NCI-H226 (cell line): ENCODE results near the gene LIN7B.
A peak's percentile ranks its signal among the peaks of the same experiment; 100 is the strongest.

Source experiments
- DNase-seq: peaks from one replicate; pipeline ENCODE4 v3.0.0-alpha.2; 2015

LIN7B gene, protein sequence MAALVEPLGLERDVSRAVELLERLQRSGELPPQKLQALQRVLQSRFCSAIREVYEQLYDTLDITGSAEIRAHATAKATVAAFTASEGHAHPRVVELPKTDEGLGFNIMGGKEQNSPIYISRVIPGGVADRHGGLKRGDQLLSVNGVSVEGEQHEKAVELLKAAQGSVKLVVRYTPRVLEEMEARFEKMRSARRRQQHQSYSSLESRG

DNA sequence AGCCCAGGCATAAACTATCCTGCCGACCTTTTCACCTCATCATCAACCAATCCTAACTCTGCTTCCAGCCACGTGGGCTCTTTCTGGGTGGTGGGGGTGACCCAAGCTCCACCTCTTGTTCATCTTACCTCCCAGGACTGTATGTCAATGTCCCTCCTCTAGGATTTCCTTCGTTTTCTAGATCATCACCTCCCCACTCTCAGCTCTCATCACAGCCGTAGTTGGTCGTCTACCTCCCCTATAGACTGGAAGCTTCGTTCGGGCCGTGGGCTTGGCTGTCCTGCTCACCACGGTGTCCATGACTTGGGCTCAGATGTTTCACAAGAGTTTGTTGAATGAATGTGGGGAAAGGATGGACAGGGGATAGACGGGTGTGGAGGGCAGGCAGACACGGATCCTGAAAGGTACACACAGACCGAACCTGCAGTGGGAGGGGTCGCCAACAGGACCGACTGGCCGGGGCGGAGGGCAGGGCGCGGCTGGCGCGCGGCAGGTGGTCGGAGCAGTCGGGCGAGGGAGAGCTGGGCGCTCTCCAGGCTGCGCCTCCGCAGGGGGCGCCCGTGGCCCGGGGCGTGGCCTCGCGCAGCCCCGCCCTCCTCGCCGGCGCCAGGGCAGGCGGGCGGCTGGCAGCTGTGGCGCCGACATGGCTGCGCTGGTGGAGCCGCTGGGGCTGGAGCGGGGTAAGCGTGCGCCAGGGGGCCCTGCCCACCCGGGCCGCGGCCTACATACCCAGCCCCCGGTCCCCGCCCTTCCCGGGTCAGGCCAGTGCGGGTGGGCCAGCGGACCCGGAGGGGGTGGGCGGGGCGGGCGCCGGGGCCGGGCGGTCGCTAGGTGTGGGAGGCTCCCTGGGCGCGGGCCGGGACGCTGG is at the start of gene LIN7B:
LIN7B (plus strand) TSS at position 609 of the 868 bp plus-strand sequence; CDS start at position 644, 35 bp downstream.
- DNase-seq, result peak; percentile 57

DNA sequence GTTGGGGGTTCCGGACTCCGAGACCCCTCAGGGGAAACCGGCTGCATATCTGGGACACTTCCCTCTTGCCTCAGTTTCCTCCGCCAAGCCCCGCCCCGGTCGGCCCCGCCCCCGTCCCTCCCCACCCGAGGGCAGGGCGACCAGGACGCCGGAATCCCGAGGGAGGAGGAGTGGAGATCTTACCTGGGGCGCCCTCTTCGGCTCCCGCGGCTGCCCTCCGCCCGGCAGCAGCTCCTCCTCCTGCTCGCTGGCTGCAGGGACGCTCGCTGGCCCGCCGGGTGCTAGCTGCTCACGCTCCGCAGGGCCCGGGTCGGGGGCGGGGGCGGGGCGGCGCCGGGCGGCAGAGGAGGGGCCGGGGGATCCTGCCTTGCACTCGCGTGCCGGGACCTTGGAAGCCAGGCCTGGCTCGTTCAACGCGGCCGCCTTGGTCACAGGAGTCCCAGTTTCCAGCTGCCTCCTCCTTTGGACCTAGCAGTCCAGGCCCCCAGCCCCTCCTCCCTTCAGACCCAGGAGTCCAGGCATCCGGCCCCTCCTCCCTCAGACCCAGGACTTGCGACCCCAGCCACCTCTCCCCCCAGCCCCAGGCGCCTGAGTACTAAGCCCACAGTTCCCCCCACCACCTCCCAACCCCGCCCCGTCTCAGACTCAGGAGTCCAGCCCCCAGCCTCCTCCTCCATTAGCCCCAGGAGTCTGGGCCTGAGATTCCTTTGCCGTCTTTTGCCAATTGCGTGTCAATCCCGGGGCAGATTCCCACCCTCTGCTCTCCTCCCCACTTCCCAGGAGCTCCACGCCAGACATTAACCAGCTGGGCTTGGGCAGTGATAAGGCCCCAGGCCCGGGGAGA is 49.2 kb upstream of the LIN7B start, which contains the start of gene NTF4:
NTF4 (minus strand) TSS at position 51 of the 844 bp plus-strand sequence. CDS start 2,821 bp downstream, outside the sequence.
- DNase-seq, result peak; percentile 53

DNA sequence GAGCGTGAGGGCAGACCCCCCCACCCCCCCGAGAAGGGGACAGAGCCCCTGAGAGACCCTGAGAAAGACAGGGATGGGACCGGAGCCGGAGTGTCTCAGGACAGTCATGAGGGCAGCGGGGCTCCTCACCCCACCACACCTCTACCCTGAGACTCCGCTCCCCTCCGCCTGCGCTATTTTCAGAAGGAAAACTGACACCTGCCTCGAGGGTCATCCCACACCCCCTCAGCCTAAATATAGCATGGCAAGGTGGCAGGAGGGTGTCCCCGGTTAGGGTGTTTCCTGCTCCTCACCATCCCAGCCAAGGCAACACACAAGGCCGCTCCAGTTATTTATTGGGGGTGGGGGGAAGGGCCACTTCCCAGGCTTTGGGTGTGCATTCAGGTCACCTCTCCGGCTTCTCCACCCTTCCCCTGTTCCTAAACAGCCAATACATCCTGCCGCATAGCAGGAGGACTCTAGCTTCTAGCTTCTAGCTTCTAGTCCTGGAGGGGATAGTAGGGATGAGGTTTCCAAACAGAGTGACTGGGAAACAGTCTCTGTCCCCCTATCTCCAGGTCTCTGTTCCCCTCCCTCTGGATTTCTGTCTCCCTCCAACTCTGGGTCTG is 48.2 kb upstream of the LIN7B start:
- DNase-seq, result no peak

DNA sequence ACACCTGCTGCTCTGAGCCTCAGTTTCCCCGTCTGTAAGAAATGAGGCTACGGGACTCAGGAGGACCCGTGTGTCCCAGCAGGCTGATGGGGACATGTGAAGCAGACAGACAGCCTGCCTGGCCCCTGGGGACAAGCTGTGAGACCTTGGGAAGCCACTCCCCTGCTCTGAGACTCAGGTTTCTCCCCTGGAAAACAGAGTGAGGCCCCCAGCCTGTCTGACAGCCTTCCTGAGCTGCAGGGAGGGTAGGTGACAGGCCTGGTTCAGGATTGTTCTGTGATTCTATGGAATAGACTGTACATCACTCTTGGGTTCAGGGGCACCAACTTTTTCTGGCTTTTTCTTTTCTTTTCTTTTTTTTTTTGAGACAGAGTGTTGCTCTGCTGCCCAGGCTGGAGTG is 46.6 kb upstream of the LIN7B start:
- no peak for DNase-seq

DNA sequence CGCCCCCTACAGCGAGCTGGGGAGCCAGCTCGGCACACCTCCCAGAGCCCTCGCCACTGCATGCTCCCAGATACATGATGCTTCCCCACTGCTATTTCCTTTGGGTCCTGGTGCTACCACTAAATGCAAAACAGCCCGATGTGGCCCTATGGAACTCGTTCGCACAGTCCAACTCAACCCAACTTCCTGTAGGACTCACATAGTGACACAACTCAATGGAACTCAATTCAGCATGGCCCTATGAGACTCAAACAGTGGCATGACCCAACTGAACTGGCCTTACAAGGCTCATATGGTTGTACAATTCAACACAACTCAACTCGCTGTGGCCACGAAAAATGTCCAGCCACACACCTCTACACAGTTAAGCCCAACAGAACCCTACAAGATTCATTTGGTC is 45.1 kb upstream of the LIN7B start:
- DNase-seq, result no peak

DNA sequence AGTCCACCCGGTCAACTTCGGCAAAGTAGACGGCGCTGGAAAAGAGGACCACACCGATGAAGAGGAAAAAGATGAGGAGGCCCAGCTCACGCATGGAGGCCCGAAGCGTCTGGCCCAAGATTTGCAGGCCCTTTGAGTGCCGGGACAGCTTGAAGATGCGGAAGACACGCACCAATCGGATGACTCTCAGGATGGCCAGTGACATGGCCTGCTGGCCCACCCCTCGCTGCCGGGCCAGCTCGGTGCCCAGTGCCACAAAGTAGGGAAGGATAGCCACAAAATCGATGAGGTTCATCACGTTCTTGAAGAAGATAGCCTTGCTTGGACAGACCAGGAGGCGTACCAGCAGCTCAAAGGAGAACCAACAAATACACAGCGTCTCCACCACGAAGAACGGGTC is 43.8 kb upstream of the LIN7B start:
- no peak for DNase-seq

DNA sequence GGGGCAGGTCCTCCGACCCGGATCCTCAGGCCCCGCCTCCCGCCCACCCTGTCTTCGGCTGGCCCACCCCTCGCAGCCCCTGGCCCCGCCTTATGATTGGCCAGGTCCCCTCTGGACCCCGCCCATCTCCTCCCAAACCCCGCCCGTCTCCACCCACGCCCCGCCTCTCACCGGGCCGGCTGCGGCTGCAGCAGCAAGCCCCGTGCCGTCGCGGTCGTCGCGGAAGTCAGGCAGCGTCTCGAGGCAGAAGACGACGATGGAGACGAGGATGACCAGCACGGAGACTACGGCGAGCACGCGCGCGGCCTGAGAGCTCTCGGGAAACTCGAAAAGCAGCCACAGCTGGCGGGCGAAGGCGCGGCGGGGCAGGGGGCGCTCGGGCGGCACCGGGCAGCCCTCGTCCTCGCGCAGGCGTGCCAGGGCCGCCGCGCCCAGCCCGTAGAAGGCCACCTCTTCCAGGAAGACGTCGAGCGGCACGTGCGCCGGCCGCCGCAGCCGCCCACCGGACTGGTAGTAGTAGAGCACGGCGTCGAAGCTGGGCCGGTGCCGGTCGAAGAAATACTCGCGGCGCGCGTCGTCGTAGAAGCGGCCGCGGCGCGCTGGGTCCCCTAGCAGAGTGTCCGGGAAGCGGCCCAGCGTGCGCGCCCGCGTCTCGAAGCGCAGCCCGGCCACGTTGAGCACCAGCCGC is 42.2 kb upstream of the LIN7B start:
- DNase-seq, result no peak

DNA sequence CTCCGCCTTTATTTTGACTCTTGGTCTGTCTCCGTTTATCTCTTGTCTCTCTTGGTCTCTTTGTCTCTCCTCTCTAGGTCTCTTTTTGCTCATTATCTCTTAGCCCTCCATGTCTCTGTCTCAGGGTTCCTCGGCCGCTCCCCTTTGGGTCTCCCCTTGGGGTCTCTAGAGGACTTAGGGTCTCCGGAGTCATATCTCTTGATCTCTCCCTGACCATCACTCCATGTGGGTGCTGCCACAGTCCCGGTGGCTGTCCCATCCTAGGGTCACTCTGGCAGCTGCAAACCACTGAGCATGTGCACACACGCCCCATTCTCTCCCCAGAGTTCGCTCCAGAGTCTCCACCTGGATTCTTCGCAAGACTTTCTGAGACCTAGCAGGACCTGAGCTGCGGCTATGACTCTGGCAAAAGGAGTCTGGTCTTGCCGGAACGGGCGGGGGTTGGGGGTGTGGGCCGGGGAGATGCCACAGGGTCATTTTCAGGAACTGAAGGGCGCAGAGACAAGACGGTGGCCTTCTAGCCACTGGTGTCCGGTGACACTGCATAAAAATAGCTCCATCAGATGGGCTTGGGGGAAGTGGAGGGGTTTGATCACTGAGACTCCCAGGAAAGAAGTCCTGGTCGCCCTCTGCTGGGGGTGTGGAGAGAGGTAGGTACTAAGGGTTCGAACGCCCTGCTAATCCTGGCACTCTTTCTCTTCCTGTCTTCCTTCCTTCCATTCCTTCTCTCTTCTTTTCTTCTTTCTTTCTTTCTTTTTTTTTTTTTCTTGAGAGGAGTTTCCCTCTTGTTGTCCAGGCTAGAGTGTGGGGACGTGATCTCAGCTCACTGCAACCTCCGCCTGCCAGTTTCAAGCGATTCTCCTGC is 40.4 kb upstream of the LIN7B start:
- no peak for DNase-seq

DNA sequence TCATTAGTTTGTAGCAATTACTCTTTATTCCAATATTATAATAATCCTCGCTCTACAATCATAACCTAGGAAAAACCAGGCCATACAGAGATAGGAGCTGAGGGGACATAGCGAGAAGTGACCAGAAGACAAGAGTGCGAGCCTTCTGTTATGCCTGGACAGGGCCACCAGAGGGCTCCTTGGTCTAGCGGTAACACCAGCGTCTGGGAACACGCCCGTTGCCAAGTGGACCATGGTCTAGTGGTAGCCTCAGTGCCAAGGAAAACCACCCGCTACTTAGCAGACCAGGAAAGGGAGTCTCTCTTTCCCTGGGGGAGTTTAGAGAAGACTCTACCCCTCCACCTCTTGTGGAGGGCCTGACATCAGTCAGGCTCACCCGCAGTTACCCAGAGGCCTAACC is 39.3 kb upstream of the LIN7B start:
- DNase-seq, result peak; percentile 24

DNA sequence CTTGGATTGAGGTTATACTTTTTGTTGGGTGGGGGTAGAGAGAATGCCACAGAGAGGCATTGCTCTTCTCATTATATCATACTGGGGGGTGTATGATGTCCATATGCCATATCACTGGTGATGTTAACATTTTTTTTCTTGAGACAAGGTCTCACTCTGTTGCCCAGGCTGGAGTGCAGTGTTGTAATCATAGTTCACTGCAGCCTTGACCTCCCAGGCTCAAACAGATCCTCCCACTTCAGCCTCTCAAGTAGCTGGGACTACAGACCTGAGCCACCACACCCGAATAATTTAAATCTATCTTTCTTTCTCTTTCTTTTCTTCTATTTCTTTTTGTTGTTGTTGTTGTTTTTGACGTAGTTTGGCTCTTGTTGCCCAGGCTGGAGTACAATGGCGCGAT is 33.8 kb upstream of the LIN7B start:
- no peak for DNase-seq

DNA sequence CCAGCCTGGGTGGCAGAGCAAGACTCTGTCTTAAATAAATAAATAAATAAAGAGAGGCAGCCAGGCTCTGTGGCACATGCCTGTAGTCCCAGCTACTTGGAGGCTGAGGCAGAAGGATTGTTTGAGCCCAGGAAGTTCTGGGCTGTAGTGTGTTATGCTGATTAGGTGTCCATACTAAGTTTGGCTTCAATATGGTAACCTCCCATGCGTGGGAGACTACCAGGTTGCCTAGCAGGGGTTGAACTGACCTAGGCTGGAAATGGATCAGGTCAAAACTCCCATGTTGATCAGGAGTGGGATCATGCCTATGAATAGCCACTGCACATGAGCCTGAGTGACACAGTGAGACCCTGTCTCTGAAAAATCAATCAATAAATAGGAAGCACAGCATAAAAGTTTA is 32.9 kb upstream of the LIN7B start:
- DNase-seq, result no peak

DNA sequence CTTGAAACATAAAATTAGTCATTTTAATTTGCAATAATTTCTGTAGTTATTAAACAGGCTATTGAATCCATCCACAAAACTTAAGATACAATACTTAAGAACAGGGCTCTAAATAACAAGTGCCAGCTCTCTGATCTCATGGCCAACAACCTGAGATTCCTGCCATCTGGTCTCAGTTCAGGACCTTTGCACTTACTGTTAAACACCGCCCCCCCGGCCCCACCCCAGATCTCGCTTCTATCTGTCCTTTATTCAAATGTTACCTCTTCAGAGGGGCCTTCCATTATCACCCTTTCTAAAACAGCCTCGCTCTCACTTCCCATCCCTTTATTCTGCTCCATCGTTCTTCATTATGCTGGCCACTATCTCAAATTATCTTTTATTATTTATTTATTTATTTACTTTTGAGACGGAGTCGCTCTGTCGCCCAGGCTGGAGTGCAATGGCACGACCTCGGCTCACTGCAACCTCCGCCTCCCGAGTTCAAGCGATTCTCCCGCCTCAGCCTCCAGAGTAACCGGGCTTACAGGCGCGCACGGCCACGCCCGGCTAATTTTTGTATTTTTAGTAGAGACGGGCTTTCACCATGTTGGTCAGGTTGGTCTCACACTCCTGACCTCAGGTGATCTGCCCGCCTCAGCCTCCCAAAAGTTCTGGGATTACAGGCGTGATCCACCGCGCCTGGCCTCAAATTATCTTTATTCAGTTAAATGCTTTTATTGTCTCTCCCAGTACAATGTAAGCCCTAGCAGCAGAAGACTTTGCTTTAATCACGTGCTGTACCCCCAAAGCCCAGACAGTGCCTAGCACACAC is 29.8 kb upstream of the LIN7B start:
- DNase-seq, result no peak

DNA sequence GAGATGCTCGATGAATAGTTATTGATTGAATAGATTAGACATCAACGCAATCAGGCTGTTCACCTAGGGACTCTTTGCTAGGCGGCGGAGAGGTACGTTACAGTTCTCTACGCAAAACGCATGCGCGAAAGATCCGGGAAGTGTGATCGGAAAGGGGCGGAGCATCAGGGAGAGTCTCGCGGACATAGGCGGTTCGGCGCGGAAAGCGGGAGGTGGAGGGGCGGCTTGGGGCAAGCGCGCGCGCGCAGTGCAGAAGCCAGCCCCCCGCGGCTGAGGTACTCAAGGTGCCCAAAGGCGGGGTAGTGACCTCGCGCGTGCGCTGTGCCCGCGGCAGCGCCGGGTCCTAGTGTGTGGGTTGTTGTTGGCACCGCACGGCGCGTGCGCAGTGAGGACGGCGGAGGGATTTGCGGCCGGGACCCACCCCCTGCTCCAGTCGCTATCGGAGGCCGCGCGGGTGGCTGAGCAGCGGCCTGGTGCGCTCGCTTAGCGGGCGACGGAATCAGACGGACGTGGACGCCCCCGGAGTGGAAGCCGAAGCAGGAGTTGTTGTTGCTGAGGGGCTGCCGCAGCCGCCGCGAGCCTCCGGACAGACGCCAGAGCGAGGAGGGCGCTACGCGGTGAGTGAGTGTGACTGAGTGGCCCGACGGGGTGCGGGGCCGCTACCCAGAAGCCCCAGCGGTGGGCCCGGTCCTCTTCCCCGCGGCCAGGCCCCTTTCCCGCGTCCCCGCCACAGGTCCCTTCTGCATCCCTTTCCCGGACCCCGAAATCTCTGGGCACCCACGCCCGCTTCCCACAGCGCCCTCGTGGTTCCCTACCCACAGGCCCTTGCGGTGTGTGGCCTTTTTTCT is 28.9 kb upstream of the LIN7B start, which contains the start of gene SNRNP70:
SNRNP70 (plus strand) TSS at position 432 of the 848 bp plus-strand sequence. CDS start 964 bp downstream, outside the sequence.
- DNase-seq, result peak; percentile 98

DNA sequence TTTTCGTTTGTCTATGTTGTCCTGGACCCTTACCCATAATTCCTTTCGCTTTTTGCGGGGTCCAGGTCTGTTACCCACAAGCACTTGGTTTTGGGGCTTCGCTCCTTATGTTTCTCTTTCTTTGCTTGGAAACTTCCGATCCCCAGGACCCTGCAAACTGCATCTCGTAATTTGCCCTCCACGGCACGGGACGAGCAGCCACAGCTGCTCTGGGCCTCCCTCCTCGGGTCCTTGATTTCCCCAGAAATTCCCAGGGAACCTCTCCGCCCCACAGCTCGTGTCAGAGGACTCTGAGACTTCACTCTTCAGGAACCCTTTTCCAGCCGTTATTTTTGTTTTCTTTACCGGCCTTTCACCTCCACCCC is 28.3 kb upstream of the LIN7B start:
- no peak for DNase-seq

DNA sequence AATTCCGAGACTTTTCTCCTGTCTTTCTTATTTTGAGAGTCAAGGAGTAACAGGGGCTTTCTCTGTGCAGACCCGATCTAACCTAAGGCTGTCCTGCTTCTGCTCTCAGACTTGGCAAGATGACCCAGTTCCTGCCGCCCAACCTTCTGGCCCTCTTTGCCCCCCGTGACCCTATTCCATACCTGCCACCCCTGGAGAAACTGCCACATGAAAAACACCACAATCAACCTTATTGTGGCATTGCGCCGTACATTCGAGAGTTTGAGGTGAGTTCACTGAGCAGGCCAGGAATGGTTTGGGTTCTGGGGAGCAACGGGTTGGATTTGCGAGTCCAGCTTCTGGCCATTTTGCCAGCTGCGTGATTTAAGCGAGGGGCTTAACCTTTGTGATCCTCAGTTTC is 27.9 kb upstream of the LIN7B start:
- no peak for DNase-seq

DNA sequence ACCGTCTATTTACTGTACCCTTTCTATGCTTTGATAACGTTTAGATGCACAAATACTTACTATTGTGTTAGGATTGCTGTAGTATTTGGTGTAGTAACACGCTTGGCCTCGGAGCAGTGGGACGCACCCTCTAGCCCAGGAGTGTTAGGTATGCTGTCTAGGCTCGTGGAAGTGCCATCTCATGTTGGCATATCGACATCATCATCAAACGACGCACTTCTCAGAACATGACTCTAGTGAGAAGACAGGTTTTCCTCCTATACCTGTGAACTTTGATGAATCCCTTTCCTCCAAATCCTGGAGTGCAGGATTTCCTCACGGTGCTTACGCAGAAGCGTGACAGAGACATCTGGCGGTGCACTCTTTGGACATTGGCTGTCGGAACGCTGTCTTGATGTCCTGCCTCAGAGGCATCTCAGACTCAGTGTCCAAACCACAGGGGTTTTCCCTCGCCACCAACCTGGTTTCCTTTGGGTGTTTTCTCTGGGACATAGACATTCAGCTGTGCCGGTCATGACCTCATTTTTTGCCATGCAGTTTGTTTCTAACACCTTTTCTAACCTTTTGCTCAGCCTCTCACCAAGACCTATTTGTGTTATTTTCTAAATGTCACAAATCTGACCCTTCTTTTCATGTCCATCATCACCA is 22.7 kb upstream of the LIN7B start:
- DNase-seq, result no peak

DNA sequence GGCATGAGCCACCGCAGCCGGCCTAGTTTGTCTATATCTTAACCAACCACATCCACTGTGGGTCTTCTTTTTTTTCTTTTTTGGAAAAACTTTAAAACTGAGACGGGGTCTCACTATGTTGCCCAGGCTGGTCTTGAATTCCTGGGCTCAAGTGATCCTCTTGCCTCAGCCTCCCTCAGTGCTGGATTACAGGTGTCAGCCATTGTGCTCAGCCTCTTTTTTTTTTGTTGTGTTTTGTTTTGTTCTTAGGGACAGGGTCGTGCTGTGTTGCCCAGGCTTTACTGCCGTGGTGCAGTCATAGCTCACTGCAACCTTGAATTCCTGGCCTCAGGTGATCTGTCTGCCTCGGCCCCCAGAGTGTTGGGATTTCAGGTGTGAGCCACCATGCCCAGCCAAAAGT is 21.5 kb upstream of the LIN7B start:
- DNase-seq, result no peak
